ENCODE data around the gene COL9A3.

The COL9A3 gene

DNA sequence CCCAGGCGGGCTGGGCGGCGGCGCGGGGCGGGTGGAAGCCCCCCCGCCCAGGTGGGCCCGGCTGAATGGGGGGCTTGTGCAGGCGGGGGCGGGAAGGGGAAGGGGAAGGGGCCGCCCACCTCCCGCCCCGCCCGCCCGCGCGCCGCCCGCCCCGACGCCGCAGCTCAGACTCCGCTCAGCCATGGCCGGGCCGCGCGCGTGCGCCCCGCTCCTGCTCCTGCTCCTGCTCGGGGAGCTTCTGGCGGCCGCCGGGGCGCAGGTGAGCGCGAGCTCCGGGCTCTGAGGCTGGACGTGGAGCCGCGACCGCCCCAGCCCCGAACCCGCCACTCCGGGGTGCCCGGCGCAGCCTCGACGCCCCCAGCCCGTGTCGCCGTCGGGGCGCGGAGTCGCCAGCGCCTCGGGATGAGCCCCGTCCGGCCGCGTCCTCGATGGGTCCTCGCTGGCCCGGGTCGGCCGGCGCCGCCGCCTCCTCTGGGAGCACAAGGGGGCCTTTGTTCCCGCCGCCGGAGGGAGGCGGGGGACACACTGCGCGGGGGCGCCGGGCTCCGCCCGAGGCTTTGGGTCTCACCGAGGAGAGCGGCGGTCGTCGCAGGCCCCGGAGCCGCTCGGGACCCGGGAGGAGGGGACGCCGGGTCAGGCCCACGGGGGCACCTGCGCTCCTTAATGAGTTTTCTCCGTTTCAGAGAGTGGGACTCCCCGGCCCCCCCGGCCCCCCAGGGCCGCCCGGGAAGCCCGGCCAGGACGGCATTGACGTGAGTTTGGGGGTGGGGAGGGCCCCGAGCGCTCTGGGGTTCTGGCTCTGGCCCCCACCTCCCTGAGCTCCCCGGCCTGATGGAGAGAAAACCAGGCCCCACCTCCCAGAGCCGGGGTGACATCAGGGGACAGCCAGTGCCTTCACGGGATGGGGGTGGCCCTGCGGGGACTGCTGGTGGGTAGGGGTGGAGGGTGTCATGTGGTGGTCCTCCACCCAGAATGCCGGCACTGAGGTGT is at the start of gene COL9A3:
COL9A3 (plus strand) TSS at position 167 of the 990 bp plus-strand sequence; CDS start at position 182, 15 bp downstream.
- DNase-seq: peak in 2 of 3 experiments; percentile 22 to 52

DNA sequence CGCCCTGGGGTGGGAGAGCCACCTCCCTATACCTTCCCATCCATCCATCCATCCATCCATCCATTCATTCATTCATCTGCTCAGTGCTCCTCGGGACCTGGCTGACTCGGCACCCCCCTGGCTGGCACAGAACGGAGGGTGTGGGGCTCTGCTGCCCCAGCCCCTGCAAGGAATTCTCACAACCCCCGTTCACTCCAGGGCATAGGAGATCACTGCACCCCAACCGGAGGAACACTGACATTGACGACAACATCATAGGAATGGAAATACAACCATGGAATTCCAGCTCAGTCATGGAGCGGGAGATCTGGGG is 48.7 kb upstream of the COL9A3 start:
- DNase-seq: no peak

DNA sequence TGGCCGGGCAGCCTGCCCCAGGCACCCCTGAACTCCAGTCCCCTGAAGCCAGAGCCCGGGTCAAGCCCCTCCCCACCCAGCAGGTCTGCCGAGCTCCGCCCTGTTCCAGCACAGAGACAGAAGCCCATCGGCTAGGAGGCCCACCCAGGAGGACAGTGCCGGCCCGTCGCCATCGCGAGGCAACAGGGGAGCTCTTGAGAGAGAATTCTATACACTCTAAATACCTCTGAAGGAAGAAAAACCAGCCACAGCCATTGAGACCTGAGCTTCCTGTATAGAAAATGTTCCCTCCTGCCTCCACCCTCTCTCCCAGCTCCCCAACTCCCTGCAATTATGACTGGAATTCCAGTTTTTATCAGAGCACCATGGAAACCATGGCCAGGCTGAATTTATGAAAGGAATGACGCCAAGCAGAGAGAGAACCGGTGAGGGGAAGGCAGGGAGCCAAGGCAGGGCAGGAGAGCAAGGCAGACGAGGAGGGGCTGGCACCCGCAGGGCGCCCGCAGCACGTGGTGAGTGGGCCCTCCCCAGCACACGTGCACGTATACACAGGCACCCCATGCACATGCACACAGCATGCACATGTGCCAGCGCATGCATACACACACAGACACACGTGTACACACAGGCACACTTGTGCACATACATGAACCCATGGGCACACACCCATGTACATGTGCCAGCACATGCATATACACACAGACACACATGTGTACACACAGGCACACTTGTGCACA is 48.1 kb upstream of the COL9A3 start:
- DNase-seq: peak in 2 of 3 experiments; percentile 18 to 42

DNA sequence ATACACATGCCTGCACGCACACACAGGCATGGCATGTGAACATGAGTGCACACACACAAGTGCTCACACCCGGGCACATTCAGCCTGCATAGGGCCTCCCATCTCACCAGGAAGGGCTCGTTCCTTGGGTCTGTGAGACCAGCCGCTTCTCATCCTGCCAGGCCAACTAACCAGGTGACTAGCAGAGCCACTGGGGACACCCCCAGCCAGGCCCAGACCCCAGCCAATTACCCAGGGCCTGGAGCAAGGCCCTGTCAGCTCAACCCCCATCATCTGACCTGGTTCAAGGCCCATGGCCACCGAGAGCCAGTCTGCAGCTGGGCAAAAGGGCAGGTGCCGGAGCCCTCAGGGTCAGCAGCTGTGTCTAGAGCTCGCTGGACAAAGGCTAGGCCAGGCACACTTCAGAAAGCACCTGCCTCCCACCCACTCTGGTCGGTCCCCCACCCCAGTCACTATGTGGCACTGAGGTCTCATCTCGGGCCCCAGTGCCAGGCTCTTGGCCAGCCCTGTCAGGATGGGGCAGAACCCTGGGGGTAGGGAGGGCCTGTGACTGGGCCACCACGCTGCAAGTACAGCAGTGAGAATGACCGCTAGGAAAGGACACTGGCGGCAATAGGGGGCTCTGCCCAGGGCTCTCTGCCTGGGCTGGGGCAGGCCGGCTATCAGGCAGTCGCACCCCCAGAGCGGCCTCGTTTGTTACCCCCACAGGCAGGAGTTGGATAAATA is 47.3 kb upstream of the COL9A3 start:
- DNase-seq: no peak

DNA sequence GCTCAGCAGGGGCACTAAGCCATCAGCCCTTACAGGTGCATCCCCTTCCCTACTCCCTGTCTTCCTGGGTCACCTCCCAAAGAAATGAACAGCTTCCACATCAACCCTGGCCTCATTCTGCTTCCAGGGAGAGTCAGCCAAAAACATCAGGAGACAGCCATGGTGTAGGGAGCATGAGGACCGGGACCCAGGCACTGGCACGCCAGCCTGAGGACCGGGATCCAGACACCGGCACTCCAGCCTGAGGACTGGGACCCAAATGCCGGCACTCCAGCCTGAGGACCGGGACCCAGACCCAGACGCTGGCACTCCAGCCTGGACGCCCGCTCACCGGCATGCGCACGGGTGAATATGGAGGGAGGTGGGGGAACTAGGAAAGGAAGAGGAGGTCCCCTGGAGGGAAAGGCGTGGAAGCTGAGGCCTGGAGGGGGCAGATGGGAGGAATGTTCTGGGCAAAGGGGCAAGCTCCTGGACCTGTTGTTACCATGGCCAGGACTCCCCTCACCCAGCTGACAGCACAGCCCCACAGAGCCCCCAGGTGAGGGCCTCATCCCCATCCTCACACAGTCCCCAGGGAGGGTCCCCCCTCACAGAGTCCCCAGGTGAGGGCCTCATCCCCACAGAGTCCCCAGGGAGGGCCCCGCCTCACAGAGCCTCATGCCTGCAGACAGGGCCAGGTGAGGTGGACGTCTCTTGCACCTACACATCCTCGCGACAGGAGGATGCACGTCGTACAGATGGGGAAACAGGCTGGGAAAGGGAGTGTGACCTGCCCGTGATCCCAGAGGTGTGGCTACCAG is 46.5 kb upstream of the COL9A3 start:
- DNase-seq: no peak

DNA sequence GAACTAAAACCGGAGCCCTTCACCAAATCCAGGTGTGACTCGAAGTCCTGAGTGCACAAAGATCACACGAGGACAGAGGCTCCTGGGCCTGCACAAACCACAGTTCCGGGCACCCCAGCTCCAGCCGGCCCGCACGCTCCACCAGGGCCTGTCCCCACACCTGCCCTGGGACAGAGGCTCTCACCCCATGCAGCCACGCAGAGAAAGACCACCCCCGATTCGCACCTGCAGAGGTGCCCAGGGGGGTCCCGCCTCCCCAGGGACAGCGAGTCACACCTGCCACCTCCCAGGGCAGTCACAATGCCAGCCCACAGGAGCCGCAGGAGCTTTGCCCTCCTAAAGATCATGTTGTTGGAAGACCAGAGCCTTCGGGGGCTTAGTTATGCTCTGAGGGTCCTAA is 45.9 kb upstream of the COL9A3 start:
- no peak for DNase-seq

DNA sequence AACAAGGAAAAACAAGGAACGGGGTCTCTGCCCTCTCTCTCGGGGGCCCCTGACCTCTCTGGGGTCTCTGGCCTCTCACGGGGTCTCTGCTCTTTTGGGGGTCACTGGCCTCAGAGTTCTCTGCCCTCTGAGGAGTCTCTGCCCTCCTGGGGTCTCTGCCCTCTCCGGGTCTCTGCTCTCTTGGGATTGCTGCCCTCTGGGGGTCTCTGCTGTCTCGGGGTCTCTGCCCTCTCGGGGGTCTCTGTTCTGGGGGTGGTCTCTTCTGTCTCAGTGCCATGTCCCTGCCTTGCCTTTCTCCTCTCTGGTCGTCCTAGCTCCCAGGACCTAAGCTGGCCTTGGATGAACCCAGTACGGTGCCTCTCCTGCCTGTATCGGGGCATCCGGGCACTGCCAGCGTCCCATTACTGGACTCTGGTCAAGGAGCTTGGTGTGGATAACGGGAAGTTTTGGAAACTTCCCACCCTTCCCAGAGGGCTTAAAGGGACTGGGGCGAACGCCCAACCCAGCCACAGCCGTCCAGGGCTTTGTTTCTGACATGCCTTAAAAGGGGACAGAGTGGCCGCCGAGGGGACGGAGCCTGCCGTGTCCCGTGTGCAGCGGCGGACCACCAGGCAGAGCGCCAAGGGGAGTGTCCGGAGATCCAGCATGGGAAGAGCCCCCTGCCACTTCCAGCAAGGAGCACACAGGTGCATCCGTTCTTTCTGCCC is 45.3 kb upstream of the COL9A3 start:
- no peak for DNase-seq

DNA sequence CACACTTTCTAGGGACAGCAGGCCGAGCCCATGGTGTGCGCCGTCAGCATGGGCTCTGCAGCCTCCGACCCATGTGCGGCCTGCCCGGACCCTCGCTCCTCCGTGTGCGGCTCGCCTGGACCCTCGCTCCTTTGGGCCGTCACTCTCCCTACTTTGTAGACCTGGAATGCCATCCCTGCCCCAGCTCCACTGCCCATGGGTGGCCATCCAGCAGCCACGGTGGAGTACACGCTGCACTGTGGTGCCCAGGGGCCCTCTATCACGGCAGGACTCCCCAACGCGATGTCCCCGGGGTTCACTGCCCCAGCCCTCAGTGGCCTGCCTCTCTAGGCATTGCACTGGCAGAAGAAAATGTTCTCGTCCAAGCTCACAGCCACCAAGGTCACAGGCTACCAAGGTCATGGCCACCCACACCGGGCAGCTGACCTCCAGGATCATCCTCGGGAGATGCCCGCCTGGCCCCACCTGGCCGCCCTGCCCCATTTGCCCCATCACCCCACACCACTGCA is 44.7 kb upstream of the COL9A3 start:
- no peak for DNase-seq

DNA sequence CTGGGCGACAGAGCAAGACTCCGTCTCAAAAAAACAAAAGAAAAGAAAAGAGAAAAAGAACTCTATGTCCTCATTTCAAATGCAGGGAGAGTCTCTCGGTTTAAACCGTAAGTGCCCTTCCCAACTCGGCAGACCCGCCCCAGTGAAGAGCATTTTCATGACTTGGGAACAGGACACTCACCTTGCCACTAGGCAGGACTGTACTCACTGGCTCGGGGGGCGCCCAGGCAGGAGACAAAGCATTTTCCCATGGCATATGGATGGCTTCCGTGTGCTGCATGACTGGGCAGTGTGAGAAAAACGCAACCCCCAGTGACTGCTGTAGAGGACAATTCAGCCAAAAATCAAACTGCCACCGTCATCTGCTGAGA is 44.2 kb upstream of the COL9A3 start:
- DNase-seq: no peak

DNA sequence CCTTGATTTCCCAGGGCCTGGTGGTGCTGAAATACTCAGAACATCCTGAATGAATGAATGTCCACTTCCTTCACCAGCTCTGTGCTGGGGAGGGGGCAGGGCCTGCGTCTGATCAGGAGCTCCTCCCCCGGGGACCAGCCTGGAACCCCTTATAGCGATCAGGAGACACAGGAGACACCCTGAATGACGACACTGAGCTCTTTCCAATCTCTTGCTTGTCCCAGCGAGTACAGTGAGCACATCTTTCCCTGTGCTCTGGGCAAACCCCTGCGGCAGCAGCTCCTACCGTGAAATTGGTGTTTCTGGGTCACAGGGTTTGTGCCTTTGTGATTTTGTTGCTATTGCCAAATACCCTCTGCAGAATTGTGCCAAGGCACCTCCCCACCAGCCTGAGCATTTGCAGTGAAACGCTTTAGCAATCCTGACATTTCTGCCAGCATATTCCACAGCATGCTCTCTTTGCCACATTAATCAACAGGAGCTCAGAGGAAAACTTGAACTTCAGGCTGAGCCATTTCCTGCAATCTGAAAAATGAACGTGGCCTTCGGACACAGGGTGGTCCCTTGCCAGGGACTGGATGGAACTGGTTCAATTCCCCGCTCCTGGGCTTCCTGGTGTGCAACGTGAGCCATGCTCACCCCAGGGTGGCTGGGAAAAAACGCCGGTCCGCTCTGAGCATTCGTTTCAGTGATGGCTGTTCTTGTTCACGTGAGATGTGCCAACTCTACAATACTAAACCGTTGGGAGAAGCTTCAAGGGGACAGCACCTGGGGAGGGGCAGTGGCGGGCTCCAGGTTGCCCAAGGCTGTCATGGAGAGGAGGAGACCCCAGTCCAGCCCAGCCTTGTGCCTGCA is 43.6 kb upstream of the COL9A3 start:
- peak in 1 of 3 experiments; percentile 74 for DNase-seq

DNA sequence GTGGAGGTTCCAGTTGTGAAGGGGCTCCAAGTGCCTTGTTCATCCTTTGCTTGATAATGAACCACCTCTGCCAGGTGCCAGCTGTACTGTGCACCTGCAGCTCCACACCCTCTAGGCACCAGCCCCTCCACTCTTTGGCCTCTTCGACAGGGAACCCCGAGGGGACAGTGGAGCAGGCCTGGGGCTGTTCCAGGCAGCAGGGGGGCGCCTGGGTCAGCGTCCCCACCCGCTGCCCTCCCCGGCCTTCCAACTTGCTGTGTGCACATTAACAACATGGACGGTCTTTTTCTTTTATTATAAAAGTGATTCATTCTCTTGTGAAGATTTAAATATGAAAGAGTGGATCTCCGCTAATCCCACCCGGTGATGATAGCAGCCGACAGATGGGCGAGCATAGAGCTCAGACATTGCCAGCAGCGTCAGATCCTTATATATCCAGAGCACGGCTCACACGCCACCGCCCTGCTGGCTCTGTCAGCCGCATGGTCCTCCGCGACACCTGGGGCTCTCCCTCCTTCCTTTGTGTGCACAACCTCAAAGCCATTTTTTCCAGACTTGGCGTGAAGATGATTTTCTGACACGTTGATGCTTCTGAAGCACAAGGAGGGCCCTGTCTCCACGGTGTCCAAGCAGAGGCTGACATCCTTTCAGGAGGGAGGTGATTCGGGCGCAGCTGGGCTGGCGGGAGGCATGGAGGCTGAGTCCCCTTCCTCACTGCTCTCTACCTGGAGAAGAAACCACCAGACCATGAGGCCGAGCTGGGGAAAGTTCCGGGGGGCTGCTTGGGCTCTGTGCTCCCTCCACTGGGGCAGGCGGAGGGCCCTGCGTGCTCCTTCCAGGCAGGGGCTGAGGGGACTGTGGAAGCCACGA is 42.8 kb upstream of the COL9A3 start:
- DNase-seq: peak; percentile 21 to 79 (median 72)

DNA sequence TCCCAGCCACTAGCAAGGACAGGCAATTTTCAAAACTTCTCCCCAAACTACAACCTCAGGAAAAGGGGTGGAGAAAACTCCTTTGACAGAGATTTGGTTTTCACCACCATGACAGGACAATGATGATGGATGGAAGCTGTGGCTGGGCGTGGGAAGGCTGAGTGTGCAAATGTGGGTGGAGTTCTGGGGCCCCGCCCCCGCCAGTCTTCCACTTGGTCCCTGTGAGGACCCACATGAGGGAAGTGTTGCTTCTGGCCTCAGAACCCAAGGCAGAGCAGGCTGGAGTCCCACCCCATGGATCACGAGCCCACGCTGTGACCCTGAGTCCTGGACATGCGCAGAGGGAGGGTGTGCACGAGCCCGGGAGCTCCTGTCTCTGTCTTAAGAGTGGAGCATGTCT is 42.1 kb upstream of the COL9A3 start:
- DNase-seq: peak in 2 of 3 experiments; percentile 43 to 68

DNA sequence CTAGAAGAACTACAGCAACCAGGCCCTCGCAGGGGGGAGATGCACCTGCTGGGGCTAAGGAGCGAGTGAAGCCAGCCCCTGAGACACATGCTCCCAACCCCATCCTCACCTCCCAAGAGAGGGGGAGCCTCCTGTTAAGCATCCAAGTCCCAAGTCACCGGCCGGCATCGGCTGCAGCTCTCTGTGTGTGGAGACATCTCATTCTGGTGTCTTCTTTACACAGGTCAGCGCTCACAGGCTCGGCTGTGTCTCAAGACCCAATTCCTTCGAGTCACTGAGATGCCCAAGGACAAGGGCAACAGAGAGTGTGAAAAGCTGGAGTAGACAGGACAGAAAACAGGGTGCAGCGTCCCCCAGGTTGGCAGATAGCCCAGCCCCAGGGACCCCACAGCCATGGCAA is 41.6 kb upstream of the COL9A3 start:
- no peak for DNase-seq

DNA sequence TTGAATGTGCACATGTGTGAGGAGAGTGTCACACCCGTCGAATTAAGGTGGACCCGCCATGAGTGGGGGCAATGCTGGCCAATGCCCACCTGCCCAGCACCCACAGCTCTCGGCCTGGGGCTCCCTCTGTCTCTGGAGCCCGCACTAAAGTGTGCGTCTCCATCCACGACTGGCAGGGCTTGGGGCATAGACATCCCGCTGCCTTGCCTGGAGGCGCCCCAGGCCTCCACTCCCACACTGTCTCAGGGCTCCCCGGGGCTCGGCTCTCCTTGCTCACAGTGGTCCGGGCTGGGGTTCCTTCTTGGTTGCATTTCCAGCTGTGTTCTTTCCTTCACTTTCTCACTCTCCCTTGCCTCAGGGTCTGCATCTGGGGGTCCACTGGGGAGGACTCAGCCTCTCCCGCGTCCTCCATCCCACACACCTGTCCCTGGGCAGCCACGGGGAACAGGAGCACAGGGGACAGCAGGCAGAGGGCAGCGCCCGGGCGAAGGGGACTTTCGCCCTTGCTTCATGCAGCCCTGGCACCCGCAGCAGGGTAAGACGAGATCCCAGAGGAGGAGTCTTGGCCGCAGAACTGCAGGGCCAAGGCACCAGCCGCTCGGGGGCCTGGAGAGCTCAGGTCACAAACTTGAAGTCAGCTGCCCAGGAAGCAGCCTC is 40.7 kb upstream of the COL9A3 start:
- DNase-seq: no peak

DNA sequence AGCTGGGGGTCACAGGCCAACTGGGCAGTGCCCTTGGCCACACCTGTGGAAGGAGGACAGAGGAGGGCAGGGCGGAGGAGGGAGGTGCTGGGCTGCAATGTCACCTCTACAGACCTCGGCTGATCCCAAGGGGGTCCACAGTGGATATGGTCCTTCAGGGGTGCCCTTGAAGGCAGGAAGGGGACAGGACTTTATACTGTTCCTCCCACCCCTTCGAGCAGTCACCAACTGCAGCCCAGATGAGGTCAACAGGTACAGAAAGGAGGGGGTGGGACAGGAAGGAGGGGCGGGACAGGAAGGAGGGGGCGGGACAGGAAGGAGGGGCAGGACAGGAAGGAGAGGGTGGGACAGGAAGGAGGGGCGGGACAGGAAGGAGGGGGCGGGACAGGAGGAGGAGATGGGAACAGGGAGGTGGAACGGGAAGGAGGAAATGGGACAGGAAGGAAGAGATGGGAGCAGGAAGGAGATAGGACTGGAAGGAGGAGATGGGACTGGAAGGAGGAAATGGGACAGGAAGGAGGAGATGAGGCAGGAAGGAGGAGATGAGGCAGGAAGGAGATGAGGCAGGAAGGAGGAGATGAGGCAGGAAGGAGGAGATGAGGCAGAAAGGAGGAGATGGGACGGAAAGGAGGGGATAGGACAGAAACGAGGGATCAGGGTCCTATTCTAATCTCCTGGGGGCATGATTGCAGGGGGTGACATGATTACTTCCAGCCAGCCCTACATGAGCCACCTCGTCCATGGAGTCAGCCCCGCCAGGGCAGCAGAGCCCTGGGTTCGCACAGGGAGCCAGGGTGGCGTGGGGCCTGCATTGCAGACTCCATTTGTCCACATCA is 39.9 kb upstream of the COL9A3 start:
- no peak for DNase-seq

DNA sequence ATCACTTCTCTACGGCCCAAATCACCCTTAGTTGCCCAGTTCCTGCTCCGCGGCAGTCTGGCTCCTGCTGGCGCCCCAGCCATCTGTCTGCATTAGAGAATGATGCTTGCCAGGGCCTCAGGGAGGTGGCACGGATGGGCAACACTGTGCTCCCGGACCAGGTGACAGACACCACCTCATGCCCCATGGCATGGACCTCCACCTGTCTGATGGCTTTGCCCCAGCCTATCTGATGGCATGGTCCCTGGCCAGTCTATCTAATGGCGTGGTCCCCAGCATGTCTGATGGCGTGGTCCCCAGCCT is 39.4 kb upstream of the COL9A3 start:
- no peak for DNase-seq

DNA sequence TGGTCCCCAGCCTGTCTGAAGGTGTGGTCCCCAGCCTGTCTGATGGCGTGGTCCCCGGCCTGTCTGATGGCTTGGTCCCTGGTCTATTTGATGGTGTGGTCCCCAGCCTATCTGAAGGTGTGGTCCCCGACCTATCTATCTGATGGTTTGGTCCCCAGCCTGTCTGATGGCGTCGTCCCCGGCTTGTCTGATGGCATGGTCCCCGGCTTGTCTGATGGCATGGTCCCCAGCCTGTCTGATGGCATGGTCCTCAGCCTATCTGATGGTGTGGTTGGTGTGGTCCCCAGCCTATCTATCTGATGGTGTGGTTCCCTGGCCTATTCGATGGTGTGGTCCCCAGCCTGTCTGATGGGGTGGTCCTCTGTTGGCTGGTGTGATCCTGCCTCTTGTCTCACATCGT is 38.8 kb upstream of the COL9A3 start:
- no peak for DNase-seq
